Ovary (tissue), 9 donors: Measurements from ENCODE around the gene SUGCT. TPM values are rescaled to one million over a fixed set of nuclear protein-coding genes. Genes with fewer than 3 reads are reported as not detected.

ENCODE experiments used
- DNase-seq, 5 donors: peaks; one replicate each; pipeline ENCODE4 v3.0.0-alpha.2; 2019 to 2020
- H3K27ac ChIP-seq, 2 donors: fragments of 200-600 bp; one replicate each; pipeline versions ENCODE4 v1.5.1 to v1.8.0; 2019 to 2022
- H3K27me3 ChIP-seq: fragments of 200-600 bp; one replicate; pipeline ENCODE4 v1.8.0; 2022
- H3K36me3 ChIP-seq: fragments of 200-600 bp; sonication (generic); one replicate; pipeline ENCODE4 v1.5.1; 2019
- H3K4me1 ChIP-seq: one replicate; pipeline ENCODE4 v1.8.1; 2013; ENCODE audit warnings: mild to moderate bottlenecking, moderate library complexity; ENCODE audit not compliant: insufficient read depth
- H3K4me3 ChIP-seq: fragments of 200-600 bp; sonication (generic); one replicate; pipeline ENCODE4 v1.5.1; 2017
- H3K9me3 ChIP-seq, 2 donors: fragments of 200-600 bp in 1 of 2; sonication (generic) in 1 of 2; one replicate each; pipeline versions ENCODE4 v1.5.1 to v1.8.1; 2013 to 2019; ENCODE audit warnings: mild to moderate bottlenecking in 1 of 2, moderate library complexity in 1 of 2
- EP300 ChIP-seq: sonication (generic); formaldehyde crosslinking; IDR thresholded peaks from one replicate; pipeline ENCODE4 v1.6.1; 2017; ENCODE audit warnings: antibody characterized with exemption
- POLR2A ChIP-seq: fragments of 450-650 bp; IDR thresholded peaks from one replicate; pipeline ENCODE4 v1.6.1; 2017; ENCODE audit warnings: antibody characterized with exemption, mild to moderate bottlenecking, moderate library complexity
- WGBS, 3 donors: extraction: QIAGEN DNeasy Blood & Tissue Kit in 1 of 3; methylation state at CpG; one replicate each; pipeline versions ENCODE4 v1.1.5 to v1.1.7; 2013 to 2017; 5-methylcytosine and 5-hydroxymethylcytosine counted together
- intact Hi-C, 4 donors: fragments of 100-400 bp; cut with DNase I; formaldehyde crosslinking; loops; one replicate each; pipeline versions ENCODE4 v1.11.0 to v1.15.1; 2022 to 2023
- polyA plus RNA-seq, 2 donors: library from polyadenylated mRNA; stranded (reverse); fragments of 200-250 nt in 1 of 2; fragments of 350-450 nt in 1 of 2; fragmentation: Illumina TruSeq in 1 of 2; extraction: RNeasy Lipid Tissue Mini Kit (QIAGEN cat#74804) in 1 of 2; gene quantifications; one replicate each; pipeline ENCODE4 v1.2.3, GENCODE V29; 2013 to 2014
- total RNA-seq, 7 donors: library from RNA; depleted of rRNA in 2 of 7; stranded (reverse); fragments of >200 nt in 2 of 7; fragmentation: NEBNext Ultra II Directional in 3 of 7; extraction: Animal tissue kit (Norgen Biotek cat#: 25700) in 3 of 7; gene quantifications; one replicate each; pipeline versions ENCODE4 v1.1.0 to v1.2.4, GENCODE V29; 2016 to 2023
- TF ChIP-seq, protein P1 (sequence below), 3 donors: fragments of 450-650 bp in 2 of 3; fragments of 200-600 bp in 1 of 3; IDR thresholded peaks; one replicate each; pipeline versions ENCODE4 v1.5.1 to v1.8.0; 2016 to 2022; ENCODE audit warnings: antibody characterized with exemption in 3 of 3, mild to moderate bottlenecking in 1 of 3
- donor health status: DM: no; HTN: no; CAD: no; lungs with moderate emphysema.
- donor health status: DM: no; HTN: no; CAD: no.
- donor health status: Bipolar disorder and iron deficiency.
- donor health status: DM: yes; HTN: yes; CAD: no.
- donor health status: DM: no; HTN: no; CAD: no.
- donor health status: DM: yes; HTN: yes; CAD: no.

The SUGCT gene
- total and polyA plus RNA-seq, 9 donors = 3.4 to 9.3 (median 7.8) TPM

DNA sequence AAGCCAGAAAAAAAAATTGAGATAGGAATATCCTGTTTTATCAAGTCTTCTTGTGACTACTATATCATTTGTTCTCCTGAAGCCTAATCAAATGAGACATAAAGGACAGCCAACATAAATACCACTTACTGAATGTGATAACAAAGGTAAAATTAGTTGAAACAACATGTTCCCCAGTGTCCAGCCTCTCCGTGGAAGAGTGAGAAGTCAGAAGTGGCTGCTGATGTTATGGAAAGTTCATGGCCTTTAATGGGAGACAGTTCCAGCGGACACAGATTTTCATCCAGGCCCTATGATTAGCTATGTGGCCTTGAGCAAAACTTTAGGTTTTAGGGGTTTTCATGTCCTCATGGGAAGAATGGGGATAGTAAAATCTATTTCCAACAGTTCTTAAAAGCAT is 724.3 kb downstream of the SUGCT start:
- no peaks in the 10 kb centered on the region for H3K4me1 ChIP-seq
- intact Hi-C loops = loop anchor here in 1 of 4 donors (5.0 kb wide), 1 partner anchor 287 kb away; no protein-coding TSS in a partner anchor
- no peak for DNase-seq
- 55 to 61% (median 57%) methylated on average over 2 of the region's 2 CpGs for WGBS, 3 donors
- H3K4me3 ChIP-seq = no peak overlapping the region
- H3K27me3 ChIP-seq = no peaks in the 10 kb centered on the region
- no peak overlapping the region for H3K27ac ChIP-seq
- no peaks in the 10 kb centered on the region for H3K36me3 ChIP-seq
- TF ChIP-seq EP300 (no peak), POLR2A (no peak)
- TF ChIP-seq, protein P1, sequence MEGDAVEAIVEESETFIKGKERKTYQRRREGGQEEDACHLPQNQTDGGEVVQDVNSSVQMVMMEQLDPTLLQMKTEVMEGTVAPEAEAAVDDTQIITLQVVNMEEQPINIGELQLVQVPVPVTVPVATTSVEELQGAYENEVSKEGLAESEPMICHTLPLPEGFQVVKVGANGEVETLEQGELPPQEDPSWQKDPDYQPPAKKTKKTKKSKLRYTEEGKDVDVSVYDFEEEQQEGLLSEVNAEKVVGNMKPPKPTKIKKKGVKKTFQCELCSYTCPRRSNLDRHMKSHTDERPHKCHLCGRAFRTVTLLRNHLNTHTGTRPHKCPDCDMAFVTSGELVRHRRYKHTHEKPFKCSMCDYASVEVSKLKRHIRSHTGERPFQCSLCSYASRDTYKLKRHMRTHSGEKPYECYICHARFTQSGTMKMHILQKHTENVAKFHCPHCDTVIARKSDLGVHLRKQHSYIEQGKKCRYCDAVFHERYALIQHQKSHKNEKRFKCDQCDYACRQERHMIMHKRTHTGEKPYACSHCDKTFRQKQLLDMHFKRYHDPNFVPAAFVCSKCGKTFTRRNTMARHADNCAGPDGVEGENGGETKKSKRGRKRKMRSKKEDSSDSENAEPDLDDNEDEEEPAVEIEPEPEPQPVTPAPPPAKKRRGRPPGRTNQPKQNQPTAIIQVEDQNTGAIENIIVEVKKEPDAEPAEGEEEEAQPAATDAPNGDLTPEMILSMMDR (IDR thresholded peaks at IDR 0.05) = no peak
- H3K9me3 ChIP-seq = no peaks in the 10 kb centered on the region

DNA sequence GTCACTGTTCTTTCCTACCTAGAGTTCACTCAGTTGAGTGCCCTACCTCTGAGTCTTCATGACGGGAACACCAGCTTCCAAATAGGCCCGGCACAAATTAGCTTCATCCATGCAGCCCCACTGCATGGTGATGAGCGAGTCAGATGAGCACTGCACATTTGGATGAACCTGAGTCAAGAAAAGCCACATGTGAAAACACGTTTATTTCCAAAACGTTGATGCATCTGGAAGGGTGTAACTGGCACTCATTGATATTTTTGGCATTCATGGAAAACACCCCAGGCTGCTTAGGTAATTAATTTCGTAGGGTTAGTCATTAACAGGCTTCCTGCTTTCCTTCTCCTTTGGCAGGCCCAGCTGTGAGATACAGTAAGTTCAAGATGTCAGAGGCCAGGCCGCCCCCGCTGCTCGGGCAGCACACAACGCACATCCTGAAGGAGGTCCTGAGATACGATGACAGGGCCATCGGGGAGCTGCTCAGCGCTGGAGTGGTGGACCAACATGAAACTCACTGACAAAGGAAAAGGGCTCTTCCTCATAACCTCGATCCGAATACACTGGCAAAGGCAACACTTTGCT is 725.2 kb downstream of the SUGCT start:
- no peak overlapping the region for H3K27ac ChIP-seq
- H3K9me3 ChIP-seq = no peaks in the 10 kb centered on the region
- intact Hi-C loops = loop anchor here in 1 of 4 donors (5.0 kb wide), 1 partner anchor 288 kb away; no protein-coding TSS in a partner anchor
- H3K36me3 ChIP-seq = no peaks in the 10 kb centered on the region
- WGBS, 3 donors = 84 to 89% (median 86%) methylated on average over 15 of the region's 15 CpGs
- no peak for DNase-seq
- no peaks in the 10 kb centered on the region for H3K4me1 ChIP-seq
- TF ChIP-seq POLR2A (no peak), EP300 (no peak)
- TF ChIP-seq, protein P1 (IDR thresholded peaks at IDR 0.05) = no peak
- no peaks in the 10 kb centered on the region for H3K27me3 ChIP-seq
- no peak overlapping the region for H3K4me3 ChIP-seq

DNA sequence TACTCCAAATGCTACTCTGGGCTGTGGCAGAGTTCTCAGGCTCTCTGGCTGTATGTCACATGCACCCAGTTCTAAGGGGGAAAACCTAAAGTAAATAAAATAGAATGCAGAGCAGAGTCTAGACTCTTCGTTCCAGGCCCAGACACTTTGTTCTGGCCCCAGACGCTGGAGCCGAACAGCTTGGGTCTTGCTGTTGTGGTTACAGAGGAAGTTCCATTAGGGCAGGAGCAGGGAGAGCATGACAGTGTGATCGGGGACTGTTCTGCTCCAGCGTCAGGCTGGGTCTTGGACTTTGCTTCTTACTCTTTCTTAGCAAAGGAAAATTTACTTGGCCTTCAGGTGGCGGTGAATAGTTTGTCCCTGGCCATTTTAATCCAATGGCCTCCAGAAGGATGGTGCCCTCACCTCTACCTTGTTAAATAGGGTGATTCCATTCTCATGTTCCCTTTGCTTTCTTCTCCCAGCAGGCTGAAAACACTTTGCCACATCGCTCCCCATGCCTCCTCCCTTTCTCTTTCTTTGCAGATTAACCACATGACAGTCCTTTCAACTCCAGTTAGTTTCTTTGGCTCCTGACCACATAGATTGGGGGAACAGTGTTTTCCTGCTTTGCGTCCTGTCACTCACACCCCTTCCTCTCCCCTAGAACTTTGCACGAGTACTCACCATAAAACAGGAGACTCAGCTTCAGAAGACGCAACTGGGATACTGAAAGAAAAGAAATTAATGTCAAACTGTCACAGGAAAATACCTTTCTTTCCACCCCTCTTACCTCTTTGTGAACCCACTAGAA is 730.8 kb downstream of the SUGCT start:
- Histone ChIP-seq H3K27ac (no peak overlapping the region), H3K4me1 (no peaks in the 10 kb centered on the region), H3K36me3 (no peaks in the 10 kb centered on the region), H3K27me3 (no peaks in the 10 kb centered on the region), H3K9me3 (no peaks in the 10 kb centered on the region), H3K4me3 (no peak overlapping the region)
- TF ChIP-seq EP300 (no peak), POLR2A (no peak)
- TF ChIP-seq, protein P1 (IDR thresholded peaks at IDR 0.05) = no peak
- WGBS, 3 donors = 91 to 95% (median 94%) methylated on average over 10 of the region's 10 CpGs
- intact Hi-C loops = no loop called here
- DNase-seq = no peak

DNA sequence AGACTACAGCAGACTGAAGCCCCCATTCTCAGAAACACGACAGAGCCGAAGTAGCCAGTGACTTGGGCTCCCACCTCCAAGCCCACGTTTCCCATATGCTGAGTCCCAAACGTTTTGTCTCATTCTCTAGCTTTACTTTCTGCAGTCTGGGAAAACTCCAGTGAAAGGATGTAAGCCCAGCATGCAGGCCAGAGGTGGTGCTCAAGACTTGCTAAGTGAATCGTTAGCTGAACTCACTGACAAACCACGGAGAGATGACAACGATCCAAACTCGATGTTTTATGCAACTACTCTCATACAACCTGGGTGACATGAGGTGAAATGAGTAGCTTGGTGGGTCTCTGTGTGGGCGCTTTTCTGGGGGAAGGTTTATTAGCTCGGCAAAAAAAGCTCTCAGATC is 731.8 kb downstream of the SUGCT start:
- no peaks in the 10 kb centered on the region for H3K27me3 ChIP-seq
- no peaks in the 10 kb centered on the region for H3K4me1 ChIP-seq
- 32 to 53% (median 42%) methylated on average over 10 of the region's 10 CpGs for WGBS, 3 donors
- H3K36me3 ChIP-seq = no peaks in the 10 kb centered on the region
- TF ChIP-seq POLR2A = no peak
- TF ChIP-seq, protein P1 (IDR thresholded peaks at IDR 0.05) = no peak
- TF ChIP-seq EP300 = no peak
- no peak for DNase-seq
- intact Hi-C loops = no loop called here
- no peak overlapping the region for H3K4me3 ChIP-seq
- H3K9me3 ChIP-seq = no peaks in the 10 kb centered on the region
- H3K27ac ChIP-seq = no peak overlapping the region
